CD14-positive monocyte (primary cell): ENCODE data around the gene BHMT. TPM values are rescaled to one million over a fixed set of nuclear protein-coding genes. Genes with fewer than 3 reads are reported as not detected.

Experiments used
- DNase-seq, 3 donors: peaks; one replicate each; pipeline ENCODE4 v3.0.0-alpha.2; 2011 to 2022
- H2AFZ ChIP-seq: 2 replicates; pipeline ENCODE4 v1.6.0; 2012; ENCODE audit warnings: mild to moderate bottlenecking, low read depth, low read length, inconsistent platforms; ENCODE audit not compliant: insufficient read depth, poor library complexity, severe bottlenecking
- H3K27ac ChIP-seq, 2 donors: 1 replicate in 1 of 2; 2 replicates in 1 of 2; pipeline ENCODE4 v1.5.1; 2012 to 2013; ENCODE audit warnings: low read length in 2 of 2, control low read depth in 1 of 2, inconsistent platforms in 1 of 2, low read depth in 1 of 2, mild to moderate bottlenecking in 1 of 2
- H3K27me3 ChIP-seq, 2 donors: one replicate each; pipeline versions ENCODE4 v1.6.0 to v1.6.1; 2011 to 2013; ENCODE audit warnings: low read length in 2 of 2; ENCODE audit not compliant: control insufficient read depth in 2 of 2, insufficient read depth in 2 of 2
- H3K36me3 ChIP-seq, 2 donors: replicated peaks in 1 of 2; 1 replicate in 1 of 2; 2 replicates in 1 of 2; pipeline versions ENCODE4 v1.5.1 to v1.6.1; 2012 to 2013; ENCODE audit warnings: low read length in 2 of 2, control low read depth in 1 of 2, inconsistent platforms in 1 of 2, mild to moderate bottlenecking in 1 of 2; ENCODE audit not compliant: insufficient read depth in 2 of 2, control insufficient read depth in 1 of 2
- H3K4me1 ChIP-seq, 2 donors: 1 replicate in 1 of 2; 2 replicates in 1 of 2; pipeline versions ENCODE4 v1.5.1 to v1.6.1; 2012 to 2013; ENCODE audit warnings: low read length in 2 of 2, control low read depth in 1 of 2, inconsistent platforms in 1 of 2, mild to moderate bottlenecking in 1 of 2, moderate library complexity in 1 of 2; ENCODE audit not compliant: insufficient read depth in 2 of 2, control insufficient read depth in 1 of 2
- H3K4me2 ChIP-seq: replicated peaks from 2 replicates; pipeline ENCODE3; 2012; ENCODE audit warnings: low read length, moderate library complexity, mild to moderate bottlenecking; ENCODE audit not compliant: poor library complexity, severe bottlenecking; ENCODE audit errors: extremely low read depth
- H3K4me3 ChIP-seq, 3 experiments: fragments of 200-600 bp in 1 of 3; sonication (generic) in 1 of 3; replicated peaks in 1 of 3; 1 replicate in 2 of 3; 2 replicates in 1 of 3; pipeline ENCODE4 v1.5.1; 2011 to 2013; ENCODE audit warnings: low read length in 3 of 3, mild to moderate bottlenecking in 3 of 3, control low read depth in 2 of 3, low read depth in 2 of 3, inconsistent platforms in 1 of 3, moderate library complexity in 1 of 3
- H3K79me2 ChIP-seq: 2 replicates; pipeline ENCODE4 v1.6.0; 2012; ENCODE audit warnings: mild to moderate bottlenecking, control low read depth, inconsistent platforms, low read length, moderate library complexity; ENCODE audit not compliant: insufficient read depth
- H3K9ac ChIP-seq: 2 replicates; pipeline ENCODE4 v1.6.0; 2017; ENCODE audit warnings: low read length, mild to moderate bottlenecking; ENCODE audit not compliant: insufficient read depth, poor library complexity, severe bottlenecking
- H3K9me3 ChIP-seq, 2 donors: replicated peaks in 1 of 2; 1 replicate in 1 of 2; 2 replicates in 1 of 2; pipeline versions ENCODE4 v1.5.1 to v1.6.1; 2012 to 2013; ENCODE audit warnings: low read length in 2 of 2, control low read depth in 1 of 2; ENCODE audit not compliant: control insufficient read depth in 1 of 2, insufficient read depth in 1 of 2
- H4K20me1 ChIP-seq: 2 replicates; pipeline ENCODE4 v1.6.0; 2012; ENCODE audit warnings: mild to moderate bottlenecking, low read length, control low read depth, moderate library complexity; ENCODE audit not compliant: insufficient read depth
- H3K27ac Mint-ChIP-seq, 7 donors: one replicate each; pipeline ENCODE4 v1.8.0; 2020; ENCODE audit warnings: mild to moderate bottlenecking in 7 of 7, mixed read lengths in 7 of 7, moderate library complexity in 6 of 7, inconsistent platforms in 2 of 7
- H3K27me3 Mint-ChIP-seq, 3 donors: one replicate each; pipeline ENCODE4 v1.8.0; 2021 to 2022; ENCODE audit warnings: low read depth in 3 of 3, mild to moderate bottlenecking in 3 of 3, mixed read lengths in 3 of 3, moderate library complexity in 3 of 3, inconsistent platforms in 1 of 3
- H3K36me3 Mint-ChIP-seq, 2 donors: one replicate each; pipeline ENCODE4 v1.8.0; 2020; ENCODE audit warnings: mixed read lengths in 2 of 2, inconsistent platforms in 1 of 2, mild to moderate bottlenecking in 1 of 2
- H3K4me1 Mint-ChIP-seq: one replicate; pipeline ENCODE4 v1.8.0; 2020; ENCODE audit warnings: mild to moderate bottlenecking, mixed read lengths
- H3K4me3 Mint-ChIP-seq, 2 donors: one replicate each; pipeline ENCODE4 v1.8.0; 2020; ENCODE audit warnings: mild to moderate bottlenecking in 2 of 2, mixed read lengths in 2 of 2, moderate library complexity in 1 of 2
- H3K9me3 Mint-ChIP-seq, 7 donors: one replicate each; pipeline ENCODE4 v1.8.0; 2020 to 2022; ENCODE audit warnings: mixed read lengths in 7 of 7, mild to moderate bottlenecking in 6 of 7, moderate library complexity in 6 of 7, inconsistent platforms in 2 of 7
- WGBS: methylation state at CpG from one replicate; pipeline ENCODE4 v1.1.5; 2013; ENCODE audit warnings: missing lambda C conversion rate; ENCODE audit not compliant: insufficient coverage; 5-methylcytosine and 5-hydroxymethylcytosine counted together
- intact Hi-C, 2 donors: fragments of 100-400 bp; cut with micrococcal nuclease; formaldehyde crosslinking; loops; one replicate each; pipeline versions ENCODE4 v1.15.0 to v1.15.1; 2023
- polyA plus RNA-seq, 3 donors: library from polyadenylated mRNA; depleted of rRNA in 1 of 3; unstranded in 2 of 3; stranded (reverse) in 1 of 3; fragments of 300-500 nt in 2 of 3; fragments of >200 nt in 1 of 3; fragmentation: Illumina TruSeq in 2 of 3; gene quantifications; 1 replicate in 2 of 3; 2 replicates in 1 of 3; pipeline ENCODE4 v1.2.3, GENCODE V29; 2012 to 2021
- TF ChIP-seq, protein P1 (sequence below): fragments of 200-600 bp; IDR thresholded peaks from one replicate; pipeline ENCODE4 v1.8.0; 2022; ENCODE audit warnings: antibody characterized with exemption, mild to moderate bottlenecking

The BHMT gene
- polyA plus RNA-seq, 3 donors, result not detected

DNA sequence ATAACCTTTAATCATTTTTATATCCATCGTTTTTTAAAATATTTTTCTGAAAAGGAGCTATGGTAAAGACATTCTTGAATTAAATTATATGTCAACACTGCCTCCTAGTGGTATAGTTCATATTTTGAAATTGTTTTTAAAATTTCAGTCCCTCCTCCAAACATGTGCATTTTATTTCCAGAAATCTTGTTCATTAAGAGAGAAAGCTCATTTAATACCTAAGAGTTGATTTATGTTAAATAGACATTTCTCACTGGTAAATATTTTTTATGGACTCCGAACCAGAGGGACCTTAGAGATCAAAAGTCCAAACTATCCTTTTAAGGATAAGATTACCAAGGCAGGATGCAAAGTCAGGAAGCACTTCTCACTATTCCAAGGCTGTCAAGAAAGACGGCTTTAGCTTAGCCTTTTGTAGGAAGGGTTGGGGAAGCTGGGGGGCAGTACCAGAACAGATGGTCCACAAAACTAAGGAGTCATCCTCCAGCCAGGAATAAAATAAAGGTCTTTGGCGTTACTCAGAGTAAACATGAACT, 21.6 kb downstream of the BHMT start:
- H3K27ac ChIP-seq, result no peak overlapping the region
- no peaks in the 10 kb centered on the region for H3K9me3 ChIP-seq
- peak overlapping the region; percentile 11 for H3K4me2 ChIP-seq
- H3K79me2 ChIP-seq, result no peaks in the 10 kb centered on the region
- WGBS, result 0% methylated on average over 1 of the region's 4 CpGs
- no peak overlapping the region for H3K4me3 ChIP-seq
- H3K9ac ChIP-seq, result no peak overlapping the region
- H3K4me1 ChIP-seq, result peaks cover 3 to 10% of the 10 kb centered on the region in 2 donors
- no peaks in the 10 kb centered on the region for H3K36me3 Mint-ChIP-seq
- H2AFZ ChIP-seq, result no peak overlapping the region
- no peak overlapping the region for H3K4me3 Mint-ChIP-seq
- H3K36me3 ChIP-seq, result no peaks in the 10 kb centered on the region
- TF ChIP-seq, protein P1, sequence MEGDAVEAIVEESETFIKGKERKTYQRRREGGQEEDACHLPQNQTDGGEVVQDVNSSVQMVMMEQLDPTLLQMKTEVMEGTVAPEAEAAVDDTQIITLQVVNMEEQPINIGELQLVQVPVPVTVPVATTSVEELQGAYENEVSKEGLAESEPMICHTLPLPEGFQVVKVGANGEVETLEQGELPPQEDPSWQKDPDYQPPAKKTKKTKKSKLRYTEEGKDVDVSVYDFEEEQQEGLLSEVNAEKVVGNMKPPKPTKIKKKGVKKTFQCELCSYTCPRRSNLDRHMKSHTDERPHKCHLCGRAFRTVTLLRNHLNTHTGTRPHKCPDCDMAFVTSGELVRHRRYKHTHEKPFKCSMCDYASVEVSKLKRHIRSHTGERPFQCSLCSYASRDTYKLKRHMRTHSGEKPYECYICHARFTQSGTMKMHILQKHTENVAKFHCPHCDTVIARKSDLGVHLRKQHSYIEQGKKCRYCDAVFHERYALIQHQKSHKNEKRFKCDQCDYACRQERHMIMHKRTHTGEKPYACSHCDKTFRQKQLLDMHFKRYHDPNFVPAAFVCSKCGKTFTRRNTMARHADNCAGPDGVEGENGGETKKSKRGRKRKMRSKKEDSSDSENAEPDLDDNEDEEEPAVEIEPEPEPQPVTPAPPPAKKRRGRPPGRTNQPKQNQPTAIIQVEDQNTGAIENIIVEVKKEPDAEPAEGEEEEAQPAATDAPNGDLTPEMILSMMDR, result peak; percentile 82
- H4K20me1 ChIP-seq, result no peaks in the 10 kb centered on the region
- H3K27ac Mint-ChIP-seq, result peak overlapping the region in 1 of 7 donors; percentile 19
- DNase-seq, result peak in 1 of 3 donors; percentile 43
- H3K4me1 Mint-ChIP-seq, result peaks cover 11% of the 10 kb centered on the region
- H3K27me3 Mint-ChIP-seq, result peaks cover 2 to 8% (median 2%) of the 10 kb centered on the region in 3 donors
- H3K27me3 ChIP-seq, result no peaks in the 10 kb centered on the region
- intact Hi-C loops, result loop anchor here (5.0 kb wide), 2 partner anchors 106 to 111 kb away; no protein-coding TSS in a partner anchor
- no peaks in the 10 kb centered on the region for H3K9me3 Mint-ChIP-seq

DNA sequence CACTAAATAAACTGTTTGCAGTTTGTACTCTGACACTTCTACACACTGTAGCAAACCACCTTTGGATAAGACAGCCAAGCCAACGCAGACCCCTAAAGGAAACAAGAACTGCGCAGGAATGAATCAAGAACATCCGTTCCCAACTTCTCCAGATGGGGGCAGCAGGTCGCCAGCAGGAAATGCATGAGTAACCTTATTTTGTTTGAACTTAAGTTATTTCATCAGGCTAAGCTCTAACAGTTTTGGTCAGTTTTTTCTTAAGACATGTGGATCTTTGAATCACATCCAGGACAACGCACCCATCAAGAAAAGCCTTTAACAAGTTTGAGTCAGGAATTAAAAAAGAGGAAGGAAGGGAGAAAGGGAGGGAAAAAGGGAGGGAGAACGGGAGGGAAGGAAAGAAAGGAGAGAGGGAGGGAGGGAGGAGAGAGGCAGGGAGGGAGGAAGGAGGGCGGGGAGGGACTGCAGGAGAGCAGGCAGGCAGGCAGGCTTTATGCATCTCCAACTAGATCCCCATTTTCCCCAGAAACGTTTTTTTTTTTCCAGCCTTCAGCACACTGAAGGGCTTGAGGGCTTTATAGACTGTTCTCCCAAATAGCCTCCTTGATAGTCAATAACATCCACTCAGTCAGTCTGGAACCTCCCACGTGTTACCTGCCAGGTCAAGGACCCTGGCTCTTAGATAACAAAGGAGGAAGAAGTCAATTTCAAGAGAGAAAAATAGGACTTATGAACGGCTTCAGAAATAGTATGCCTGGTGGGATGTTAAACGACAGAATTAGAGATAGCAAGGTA, 22.2 kb downstream of the BHMT start:
- intact Hi-C loops, result loop anchor here (5.0 kb wide), 2 partner anchors 107 to 112 kb away; no protein-coding TSS in a partner anchor
- Histone ChIP-seq H3K36me3 (no peaks in the 10 kb centered on the region), H3K4me2 (peak overlapping the region; percentile 11), H3K9ac (no peak overlapping the region), H3K4me1 (peaks cover 3 to 10% of the 10 kb centered on the region in 2 donors), H3K79me2 (no peaks in the 10 kb centered on the region), H3K4me3 (no peak overlapping the region), H2AFZ (no peak overlapping the region), H3K9me3 (no peaks in the 10 kb centered on the region), H3K27me3 (no peaks in the 10 kb centered on the region), H4K20me1 (no peaks in the 10 kb centered on the region), H3K27ac (no peak overlapping the region)
- H3K4me1 Mint-ChIP-seq, result peaks cover 11% of the 10 kb centered on the region
- H3K27ac Mint-ChIP-seq, result peak overlapping the region in 2 of 7 donors; percentile 17 to 19
- peaks cover 2 to 8% (median 2%) of the 10 kb centered on the region in 3 donors for H3K27me3 Mint-ChIP-seq
- peak overlapping the region in 1 of 2 donors; percentile 67 for H3K4me3 Mint-ChIP-seq
- 8% methylated on average over 2 of the region's 11 CpGs for WGBS
- H3K36me3 Mint-ChIP-seq, result no peaks in the 10 kb centered on the region
- DNase-seq, result peak; percentile 40 to 65 (median 47)
- TF ChIP-seq, protein P1, result peak; percentile 71
- H3K9me3 Mint-ChIP-seq, result no peaks in the 10 kb centered on the region
